ENCODE measurements around the gene MRPL11.
"Not testable (repeated sequence)": the region's sequence is repeated elsewhere in the genome, so short reads cannot be mapped to it uniquely, and the experiment has no call there.

Gene MRPL11

DNA sequence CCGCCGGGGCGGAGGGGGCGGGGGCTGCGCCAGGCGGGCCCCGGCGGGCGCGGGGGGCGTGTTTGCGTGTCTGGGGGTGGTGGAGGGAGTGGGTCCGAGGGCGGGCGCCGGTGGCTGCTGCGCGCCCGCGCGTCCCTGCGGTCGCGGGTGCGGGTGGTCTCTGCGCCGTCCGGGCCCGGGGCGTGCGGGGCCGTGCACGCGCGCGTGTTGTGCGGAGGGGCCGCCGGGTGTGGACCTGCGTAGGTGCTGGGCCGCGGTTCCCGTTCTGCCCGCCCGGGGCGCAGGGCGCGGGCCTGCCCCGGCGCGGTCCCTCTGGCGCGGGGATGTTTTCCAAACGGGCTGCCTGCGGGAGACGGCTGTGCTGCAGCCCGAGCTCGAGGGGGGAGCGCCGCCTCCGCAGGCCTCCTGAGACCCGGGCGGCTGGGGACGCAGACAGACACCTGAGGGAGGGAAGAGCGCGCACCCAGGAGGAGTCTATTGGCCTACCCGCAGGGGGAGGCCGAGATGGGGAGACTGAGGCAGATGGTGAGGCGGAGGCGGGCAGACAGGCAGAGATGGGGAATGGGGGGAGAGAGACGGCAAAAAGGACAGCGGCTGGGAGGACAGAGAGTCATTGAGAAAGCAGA is 28.5 kb upstream of the MRPL11 start:
- DNase-seq (ENCODE audit: low spot score), result peak; percentile 66

GRCh38 chr11:66466225-66467033 is 27.8 kb upstream of the MRPL11 start, which contains the start of gene PELI3:
PELI3 (plus strand) TSS chr11:66466905; CDS start chr11:66468129, 1,224 bp downstream.
- peak; percentile 98 for DNase-seq (ENCODE audit: low spot score)

DNA sequence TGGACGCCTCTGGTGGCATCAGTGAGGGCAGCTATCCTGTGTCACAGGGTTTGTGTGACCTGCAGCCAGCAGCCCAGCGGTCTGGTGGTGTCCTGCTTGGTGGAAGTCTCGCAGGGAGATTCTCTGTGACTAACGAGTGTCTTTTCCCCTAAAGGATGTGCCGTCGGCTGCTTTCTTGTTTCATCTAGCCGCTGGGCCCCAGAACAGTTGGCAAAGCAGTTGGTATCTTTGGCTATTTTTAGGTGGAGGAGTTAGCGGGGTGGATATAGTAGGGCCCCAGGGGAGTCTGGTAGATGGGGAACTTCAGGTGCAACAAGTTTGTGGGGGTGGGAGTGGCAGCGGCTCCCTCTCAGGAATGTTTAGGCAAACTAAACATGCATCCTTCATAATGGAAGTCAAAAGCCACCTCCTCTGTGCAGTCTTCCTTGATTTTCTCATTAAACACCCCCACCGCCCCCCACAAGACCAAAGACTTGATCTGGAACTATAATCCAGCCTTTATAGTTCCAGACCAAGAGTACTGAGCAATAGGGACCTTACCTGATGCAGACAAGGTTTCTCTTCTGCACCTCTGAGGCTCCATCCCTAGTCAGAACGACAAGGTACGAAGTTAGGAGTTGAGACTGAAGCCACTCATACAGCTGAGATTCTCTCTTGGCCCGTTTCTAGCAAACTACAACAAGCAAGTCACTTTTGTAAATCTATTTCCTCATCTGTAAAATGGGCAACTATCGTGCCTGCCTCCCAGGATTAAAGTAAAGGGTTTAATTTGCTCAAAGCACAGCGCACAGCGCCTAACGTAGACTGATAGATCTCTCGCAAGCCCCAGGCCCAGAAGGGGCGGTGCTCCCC is 27.0 kb upstream of the MRPL11 start:
- DNase-seq (ENCODE audit: low spot score), result peak; percentile 51

GRCh38 chr11:66464916-66465315 is 26.3 kb upstream of the MRPL11 start:
- DNase-seq (ENCODE audit: low spot score), result no peak

DNA sequence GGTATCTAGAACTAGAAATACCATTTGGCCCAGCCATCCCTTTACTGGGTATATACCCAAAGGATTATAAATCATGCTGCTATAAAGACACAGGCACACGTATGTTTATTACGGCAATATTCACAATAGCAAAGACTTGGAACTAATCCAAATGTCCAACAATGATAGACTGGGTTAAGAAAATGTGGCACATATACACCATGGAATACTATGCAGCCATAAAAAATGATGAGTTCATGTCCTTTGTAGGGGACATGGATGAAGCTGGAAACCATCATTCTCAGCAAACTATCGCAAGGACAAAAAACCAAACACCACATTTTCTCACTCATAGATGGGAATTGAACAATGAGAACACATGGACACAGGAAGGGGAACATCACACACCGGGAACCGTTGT is 25.5 kb upstream of the MRPL11 start:
- DNase-seq (ENCODE audit: low spot score), result not testable (repeated sequence)

DNA sequence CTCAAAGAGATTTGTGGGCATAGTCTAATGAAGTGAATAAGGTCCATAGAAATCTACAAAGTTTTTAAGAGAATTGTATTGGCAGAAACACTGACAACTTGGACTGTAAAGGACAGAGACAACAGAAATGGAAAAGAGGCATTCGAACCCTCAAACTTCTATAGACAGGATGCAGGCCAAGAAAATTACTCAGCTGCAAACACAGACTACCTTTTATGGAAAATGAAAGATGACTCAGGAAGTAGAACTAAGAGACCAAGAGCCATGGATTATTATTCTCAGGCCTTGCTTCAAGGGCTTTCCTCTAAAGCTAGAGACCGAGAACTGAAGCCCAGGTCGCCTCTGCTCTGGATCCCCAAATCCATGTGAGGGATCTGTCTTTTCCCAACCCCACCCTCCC is 24.3 kb upstream of the MRPL11 start:
- DNase-seq (ENCODE audit: low spot score), result no peak

DNA sequence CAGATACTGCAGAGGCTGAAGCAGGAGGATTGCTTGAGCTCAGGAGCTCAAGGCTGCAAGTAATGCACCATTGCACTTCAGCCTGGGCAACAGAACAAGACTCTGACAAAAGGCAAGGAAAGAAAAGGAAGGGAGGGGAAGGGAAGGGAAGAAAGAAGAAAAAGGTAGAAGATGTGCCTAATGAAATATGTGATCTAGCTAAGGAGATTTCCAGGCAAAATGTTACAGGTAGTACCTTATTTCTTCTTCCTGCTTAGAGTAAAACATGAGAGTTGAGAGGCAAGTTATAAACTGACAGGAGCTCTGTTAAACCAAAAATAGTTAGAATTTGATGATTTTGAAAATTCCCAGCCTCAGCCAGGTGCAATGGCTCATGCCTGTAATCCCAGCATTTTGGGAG is 23.4 kb upstream of the MRPL11 start:
- DNase-seq (ENCODE audit: low spot score), result no peak

DNA sequence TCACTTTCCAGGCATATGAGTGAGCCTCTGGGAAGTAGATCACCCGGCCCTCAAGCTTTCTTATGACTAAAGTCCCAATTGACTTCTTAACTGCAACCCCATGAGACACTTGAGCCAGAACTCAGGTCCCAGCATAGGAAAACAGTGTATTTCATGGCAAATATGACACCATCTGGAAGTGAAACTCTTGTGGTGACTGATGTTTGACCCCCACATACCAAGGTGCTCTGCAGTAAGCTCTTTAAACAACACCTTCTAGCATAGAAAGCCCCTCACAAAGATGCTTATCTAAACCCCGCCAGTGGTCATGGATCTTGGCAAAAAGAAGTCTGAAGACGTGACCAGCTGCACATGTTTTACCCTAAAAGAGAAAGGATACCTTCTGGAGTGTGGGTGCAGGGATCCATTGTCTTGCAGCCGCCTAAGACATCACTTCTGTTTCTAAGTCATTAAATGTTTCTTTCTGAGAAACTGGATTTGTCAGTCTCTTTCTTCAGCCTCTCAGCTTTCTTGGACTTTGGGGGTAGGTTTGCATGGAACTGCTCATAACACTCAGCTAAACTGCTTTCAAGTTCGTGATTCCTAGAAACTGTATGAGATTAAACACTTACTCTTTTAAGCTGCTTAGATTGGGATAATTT is 20.6 kb upstream of the MRPL11 start:
- DNase-seq (ENCODE audit: low spot score), result no peak

GRCh38 chr11:66457826-66458225 is 19.2 kb upstream of the MRPL11 start:
- no peak for DNase-seq (ENCODE audit: low spot score)

GRCh38 chr11:66454828-66455227 is 16.2 kb upstream of the MRPL11 start:
- DNase-seq (ENCODE audit: low spot score), result no peak

DNA sequence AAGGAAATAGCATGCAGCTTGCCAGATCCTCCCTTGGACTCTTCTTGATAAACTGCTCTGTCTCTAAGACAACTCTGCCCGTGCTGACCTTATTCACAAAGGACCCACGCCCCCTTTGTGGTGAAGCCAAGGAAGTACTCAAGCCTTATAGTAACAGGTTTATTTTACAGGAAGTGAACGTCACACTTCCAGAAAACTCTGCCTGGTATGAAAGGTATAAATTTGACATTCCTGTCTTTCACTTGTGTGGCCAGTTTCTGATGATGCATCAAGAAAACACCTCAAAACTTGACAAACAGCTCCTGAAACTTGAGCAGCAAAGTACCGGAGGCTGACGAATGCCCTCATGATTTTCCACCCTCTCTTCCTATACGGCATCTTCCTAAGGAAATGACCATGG is 15.6 kb upstream of the MRPL11 start:
- DNase-seq (ENCODE audit: low spot score), result no peak

- DNase-seq (ENCODE audit: low spot score), result no peak
Observed at GRCh38 chr11:66451663-66452062, 13.0 kb upstream of the MRPL11 start.

- no peak for DNase-seq (ENCODE audit: low spot score)
Observed at GRCh38 chr11:66450560-66450959, 11.9 kb upstream of the MRPL11 start.

DNA sequence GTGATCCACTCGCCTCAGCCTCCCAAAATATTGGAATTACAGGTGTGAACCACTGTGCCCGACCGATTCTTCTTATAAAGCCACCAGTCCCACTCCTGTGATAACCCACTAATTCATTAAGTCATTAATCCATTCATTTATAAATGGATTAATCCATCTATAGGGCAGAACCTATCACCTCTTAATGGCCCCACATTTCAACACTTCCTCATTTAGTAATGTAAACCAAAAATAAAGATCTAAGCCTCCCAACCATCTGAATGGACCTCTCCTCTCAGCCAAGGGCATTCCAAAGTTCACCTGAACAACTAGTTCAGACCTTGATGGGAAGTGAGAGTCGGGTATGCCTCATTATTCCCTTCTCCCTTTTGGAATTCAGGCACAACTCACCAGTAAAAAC is 9.9 kb upstream of the MRPL11 start:
- no peak for DNase-seq (ENCODE audit: low spot score)

GRCh38 chr11:66447012-66447411 is 8.4 kb upstream of the MRPL11 start:
- no peak for DNase-seq (ENCODE audit: low spot score)

DNA sequence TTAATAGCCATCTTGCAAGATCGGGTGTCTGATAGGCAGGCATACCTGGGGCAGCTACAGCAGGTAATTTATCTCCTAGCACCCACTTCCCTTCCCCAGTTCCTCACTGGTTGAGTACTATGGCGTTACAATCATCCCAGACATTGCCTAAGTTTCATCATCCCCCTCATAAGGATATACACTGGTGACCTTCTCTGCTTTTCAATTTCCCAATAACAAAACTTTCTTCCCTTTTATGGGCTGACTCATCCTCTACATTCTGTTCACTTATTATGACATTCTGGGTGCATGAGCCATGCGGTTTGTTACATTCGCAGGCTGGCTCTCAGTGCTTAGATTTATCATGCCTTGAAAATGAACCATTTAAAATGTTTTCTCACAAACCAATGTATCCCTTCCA is 5.0 kb upstream of the MRPL11 start:
- no peak for DNase-seq (ENCODE audit: low spot score)

DNA sequence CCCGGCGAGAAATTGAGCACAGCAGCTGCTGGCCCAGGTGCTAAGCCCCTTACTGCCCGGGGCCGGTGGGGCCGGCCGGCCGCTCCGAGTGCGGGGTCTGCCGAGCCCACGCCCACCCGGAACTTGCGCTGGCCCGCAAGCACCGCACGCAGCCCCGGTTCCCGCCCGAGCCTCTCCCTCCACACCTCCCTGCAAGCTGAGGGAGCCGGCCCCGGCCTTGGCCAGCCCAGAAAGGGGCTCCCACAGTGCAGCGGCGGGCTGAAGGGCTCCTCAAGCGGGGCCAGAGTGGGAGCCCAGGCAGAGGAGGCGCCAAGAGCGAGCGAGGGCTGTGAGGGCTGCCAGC is 2.3 kb upstream of the MRPL11 start:
- DNase-seq (ENCODE audit: low spot score), result not testable (repeated sequence)

DNA sequence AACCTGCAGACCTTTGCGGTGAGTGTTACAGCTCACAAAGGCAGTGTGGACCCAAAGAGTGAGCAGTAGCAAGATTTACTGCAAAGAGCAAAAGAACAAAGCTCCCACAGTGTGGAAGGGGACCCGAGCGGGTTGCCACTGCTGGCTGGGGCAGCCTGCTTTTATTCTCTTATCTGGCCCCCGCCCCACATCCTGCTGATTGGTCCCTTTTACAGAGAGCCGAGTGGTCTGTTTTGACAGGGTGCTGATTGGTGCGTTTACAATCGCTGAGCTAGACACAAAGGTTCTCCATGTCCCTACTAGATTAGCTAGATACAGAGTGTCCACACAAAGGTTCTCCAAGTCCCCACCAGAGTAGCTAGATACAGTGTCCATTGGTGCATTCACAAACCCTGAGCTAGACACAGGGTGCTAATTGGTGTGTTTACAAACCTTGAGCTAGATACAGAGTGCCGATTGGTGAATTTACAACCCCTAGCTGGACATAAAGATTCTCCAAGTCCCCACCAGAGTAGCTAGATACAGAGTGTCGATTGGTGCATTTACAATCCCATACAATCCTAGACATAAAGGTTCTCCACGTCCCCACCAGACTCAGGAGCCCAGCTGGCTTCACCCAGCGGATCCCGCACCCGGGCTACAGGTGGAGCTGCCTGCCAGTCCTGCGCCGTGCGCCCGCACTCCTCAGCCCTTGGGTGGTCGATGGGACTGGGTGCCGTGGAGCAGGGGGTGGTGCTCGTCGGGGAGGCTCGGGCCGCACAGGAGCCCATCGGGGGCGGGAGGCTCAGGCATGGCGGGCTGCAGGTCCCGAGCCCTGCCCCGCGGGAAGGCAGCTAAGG is 1.7 kb upstream of the MRPL11 start:
- not testable (repeated sequence) for DNase-seq (ENCODE audit: low spot score)

- DNase-seq (ENCODE audit: low spot score), result no peak
Observed at GRCh38 chr11:66437979-66438503, 607 bp downstream of the MRPL11 start.

- no peak for DNase-seq (ENCODE audit: low spot score)
Observed at GRCh38 chr11:66432597-66432996, 6.1 kb downstream of the MRPL11 start.

GRCh38 chr11:66431871-66432329 is 6.7 kb downstream of the MRPL11 start:
- DNase-seq (ENCODE audit: low spot score), result not testable (repeated sequence)
